Right lobe of liver (tissue), 6 donors: Measurements from ENCODE around the gene RFX8. TPM values are rescaled to one million over a fixed set of nuclear protein-coding genes. Genes with fewer than 3 reads are reported as not detected.

Experiments used
- ATAC-seq, 4 donors: fragments of 200-7000 bp; cut with Tn5 transposase; one replicate each; pipeline ENCODE4 v1.9.1; 2020; ENCODE audit warnings: mild to moderate bottlenecking in 4 of 4, moderate library complexity in 4 of 4
- DNase-seq, 3 donors: peaks; one replicate each; pipeline ENCODE4 v3.0.0-alpha.2; 2020
- H3K27ac ChIP-seq, 3 donors: fragments of 200-600 bp; one replicate each; pipeline ENCODE4 v1.8.0; 2022
- H3K27me3 ChIP-seq, 2 donors: fragments of 200-600 bp; one replicate each; pipeline ENCODE4 v1.8.0; 2022
- H3K36me3 ChIP-seq, 4 donors: fragments of 200-600 bp; sonication (generic) in 1 of 4; one replicate each; pipeline versions ENCODE4 v1.5.1 to v1.8.0; 2017 to 2022; ENCODE audit warnings: control low read depth in 1 of 4
- H3K4me1 ChIP-seq, 4 donors: fragments of 200-600 bp; sonication (generic) in 1 of 4; one replicate each; pipeline versions ENCODE4 v1.5.1 to v1.8.0; 2017 to 2022; ENCODE audit warnings: control low read depth in 1 of 4
- H3K4me3 ChIP-seq, 3 donors: fragments of 200-600 bp; one replicate each; pipeline ENCODE4 v1.8.0; 2022
- H3K9me3 ChIP-seq, 4 donors: fragments of 200-600 bp; sonication (generic) in 1 of 4; one replicate each; pipeline versions ENCODE4 v1.5.1 to v1.8.0; 2017 to 2022; ENCODE audit warnings: control low read depth in 1 of 4
- POLR2A ChIP-seq: fragments of 450-650 bp; IDR thresholded peaks from one replicate; pipeline ENCODE4 v1.6.1; 2017; ENCODE audit warnings: antibody characterized with exemption, mild to moderate bottlenecking
- WGBS: methylation state at CpG from one replicate; pipeline ENCODE4 v1.1.6; 2018; ENCODE audit warnings: low coverage, low lambda C conversion rate; ENCODE audit not compliant: insufficient coverage; ENCODE audit errors: missing lambda C conversion rate; 5-methylcytosine and 5-hydroxymethylcytosine counted together
- intact Hi-C, 2 donors: fragments of 100-400 bp; cut with DNase I; formaldehyde crosslinking; loops; one replicate each; pipeline versions ENCODE4 v1.11.2 to v1.14.1; 2022
- total RNA-seq, 6 experiments: library from RNA; depleted of rRNA in 2 of 6; stranded (reverse); fragments of >200 nt in 2 of 6; fragmentation: NEBNext Ultra II Directional in 3 of 6; extraction: Animal tissue kit (Norgen Biotek cat#: 25700) in 3 of 6; gene quantifications; one replicate each; pipeline versions ENCODE4 v1.1.0 to v1.2.4, GENCODE V29; 2016 to 2023
- TF ChIP-seq, protein P1 (sequence below), 4 donors: fragments of 200-600 bp in 3 of 4; fragments of 450-650 bp in 1 of 4; IDR thresholded peaks; one replicate each; pipeline versions ENCODE4 v1.5.1 to v1.8.0; 2016 to 2022; ENCODE audit warnings: antibody characterized with exemption in 4 of 4, mild to moderate bottlenecking in 2 of 4
- donor health status: DM: no; HTN: yes; CAD: no.
- donor health status: DM: no; HTN: no; CAD: no.
- donor health status: DM: no; HTN: no; CAD: no.
- donor health status: DM: no; HTN: yes; CAD: no.
- donor health status: DM: no; HTN: yes; CAD: no.

Gene RFX8
- total RNA-seq, 6 experiments from 2014 or later = not detected

DNA sequence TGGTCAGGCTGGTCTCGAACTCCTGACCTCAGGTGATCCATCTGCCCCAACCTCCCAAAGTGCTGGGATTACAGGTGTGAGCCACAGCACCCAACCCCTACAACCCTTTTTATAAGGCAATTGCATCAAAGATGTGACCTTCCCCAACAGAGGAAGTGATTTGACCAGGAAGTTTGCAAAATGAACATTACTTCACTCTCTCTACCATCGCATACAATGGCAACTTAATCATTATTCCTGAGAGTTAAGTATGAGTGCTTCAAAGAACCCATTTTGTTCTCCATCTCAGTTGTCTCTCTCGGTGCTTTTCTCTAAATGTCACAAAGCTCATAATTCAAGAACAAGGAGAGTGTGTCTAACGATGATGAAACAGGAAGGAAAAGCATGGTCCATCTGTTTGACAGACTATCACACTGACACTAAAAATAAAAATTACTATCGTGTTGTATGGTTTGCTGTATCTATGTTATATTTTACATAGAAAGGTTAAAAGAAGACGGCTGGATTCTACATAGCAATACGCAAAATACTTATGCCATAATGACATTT lies 69.5 kb downstream of the RFX8 start:
- WGBS = 50% methylated on average over 7 of the region's 7 CpGs
- ATAC-seq (no peak), DNase-seq (no peak)
- TF ChIP-seq, protein P1, sequence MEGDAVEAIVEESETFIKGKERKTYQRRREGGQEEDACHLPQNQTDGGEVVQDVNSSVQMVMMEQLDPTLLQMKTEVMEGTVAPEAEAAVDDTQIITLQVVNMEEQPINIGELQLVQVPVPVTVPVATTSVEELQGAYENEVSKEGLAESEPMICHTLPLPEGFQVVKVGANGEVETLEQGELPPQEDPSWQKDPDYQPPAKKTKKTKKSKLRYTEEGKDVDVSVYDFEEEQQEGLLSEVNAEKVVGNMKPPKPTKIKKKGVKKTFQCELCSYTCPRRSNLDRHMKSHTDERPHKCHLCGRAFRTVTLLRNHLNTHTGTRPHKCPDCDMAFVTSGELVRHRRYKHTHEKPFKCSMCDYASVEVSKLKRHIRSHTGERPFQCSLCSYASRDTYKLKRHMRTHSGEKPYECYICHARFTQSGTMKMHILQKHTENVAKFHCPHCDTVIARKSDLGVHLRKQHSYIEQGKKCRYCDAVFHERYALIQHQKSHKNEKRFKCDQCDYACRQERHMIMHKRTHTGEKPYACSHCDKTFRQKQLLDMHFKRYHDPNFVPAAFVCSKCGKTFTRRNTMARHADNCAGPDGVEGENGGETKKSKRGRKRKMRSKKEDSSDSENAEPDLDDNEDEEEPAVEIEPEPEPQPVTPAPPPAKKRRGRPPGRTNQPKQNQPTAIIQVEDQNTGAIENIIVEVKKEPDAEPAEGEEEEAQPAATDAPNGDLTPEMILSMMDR (IDR thresholded peaks at IDR 0.05) = no peak
- no peak for TF ChIP-seq POLR2A
- Histone ChIP-seq H3K27ac (no peak overlapping the region), H3K4me1 (no peaks in the 10 kb centered on the region), H3K36me3 (no peaks in the 10 kb centered on the region), H3K9me3 (no peaks in the 10 kb centered on the region), H3K4me3 (no peak overlapping the region), H3K27me3 (no peaks in the 10 kb centered on the region)
- intact Hi-C loops = no loop called here

DNA sequence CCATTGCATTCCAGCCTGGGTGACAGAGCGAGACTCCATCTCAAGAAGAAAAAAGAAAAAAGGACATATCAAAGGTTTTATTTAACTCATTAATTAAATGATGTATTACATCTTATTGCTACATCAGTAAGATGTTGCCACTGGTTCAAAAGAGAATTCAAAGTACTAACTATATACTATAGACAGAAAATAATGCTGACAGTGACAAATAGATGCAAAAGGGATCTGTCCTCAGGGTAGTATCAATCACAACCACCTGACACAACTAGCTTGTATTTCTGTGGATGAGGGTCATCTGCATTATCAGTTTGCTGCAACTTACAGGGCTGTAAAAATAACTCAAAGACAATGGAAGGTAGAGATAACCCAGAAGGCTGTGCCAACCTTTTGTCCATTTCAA lies 71.2 kb downstream of the RFX8 start:
- Histone ChIP-seq H3K4me1 (no peaks in the 10 kb centered on the region), H3K36me3 (no peaks in the 10 kb centered on the region), H3K4me3 (no peak overlapping the region), H3K27me3 (no peaks in the 10 kb centered on the region), H3K27ac (no peak overlapping the region), H3K9me3 (no peaks in the 10 kb centered on the region)
- WGBS = 80% methylated on average over 1 of the region's 1 CpG
- intact Hi-C loops = no loop called here
- ATAC-seq (no peak), DNase-seq (no peak)
- TF ChIP-seq POLR2A = no peak
- TF ChIP-seq, protein P1 (IDR thresholded peaks at IDR 0.05) = no peak

DNA sequence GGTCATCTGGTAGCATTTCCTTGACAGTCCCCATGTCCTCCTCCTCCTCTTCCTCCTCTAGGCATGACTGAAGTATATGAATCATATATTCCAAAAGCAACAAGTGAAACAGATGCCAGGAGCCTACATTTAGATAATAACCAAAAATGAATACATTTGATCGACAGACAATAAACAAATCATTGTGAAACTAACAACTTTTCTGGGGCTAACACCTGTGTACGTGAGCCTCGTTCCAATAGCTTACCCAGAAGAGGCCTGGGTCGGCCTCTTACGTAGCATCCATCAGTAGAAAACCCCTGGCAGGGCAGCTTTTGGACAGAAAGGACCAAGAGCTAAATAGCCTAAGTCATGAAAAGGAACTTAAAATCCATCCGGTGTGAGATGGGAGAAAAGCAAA lies 72.3 kb downstream of the RFX8 start:
- Histone ChIP-seq H3K4me1 (no peaks in the 10 kb centered on the region), H3K4me3 (no peak overlapping the region), H3K27ac (no peak overlapping the region), H3K9me3 (no peaks in the 10 kb centered on the region), H3K27me3 (no peaks in the 10 kb centered on the region), H3K36me3 (no peaks in the 10 kb centered on the region)
- intact Hi-C loops = no loop called here
- no peak for DNase-seq
- WGBS = 74% methylated on average over 5 of the region's 6 CpGs
- no peak for ATAC-seq
- TF ChIP-seq, protein P1 (IDR thresholded peaks at IDR 0.05) = no peak
- TF ChIP-seq POLR2A = no peak

DNA sequence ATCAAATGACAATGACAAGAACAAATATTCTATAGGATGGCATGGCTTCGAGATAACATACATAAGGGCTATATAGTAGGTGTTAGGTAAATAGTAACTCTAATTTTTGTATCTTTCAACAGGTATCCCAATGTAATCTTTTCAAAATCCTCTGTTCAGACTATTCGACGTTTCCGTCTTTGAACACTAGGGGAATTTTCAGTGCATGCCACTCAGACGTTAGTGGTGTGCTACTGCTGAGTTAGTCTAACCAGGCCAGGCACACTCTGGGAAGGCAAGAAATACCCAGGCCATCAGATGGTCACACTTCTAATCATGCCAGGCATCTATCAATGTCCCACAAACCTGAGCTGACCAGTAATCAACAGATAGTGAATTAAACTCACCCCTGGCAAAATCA lies 73.0 kb downstream of the RFX8 start:
- no peak overlapping the region for H3K4me3 ChIP-seq
- intact Hi-C loops = no loop called here
- no peak for ATAC-seq
- H3K4me1 ChIP-seq = no peaks in the 10 kb centered on the region
- WGBS = 64% methylated on average over 5 of the region's 5 CpGs
- no peak overlapping the region for H3K27ac ChIP-seq
- no peaks in the 10 kb centered on the region for H3K27me3 ChIP-seq
- DNase-seq = no peak
- H3K36me3 ChIP-seq = no peaks in the 10 kb centered on the region
- TF ChIP-seq POLR2A = no peak
- TF ChIP-seq, protein P1 (IDR thresholded peaks at IDR 0.05) = no peak
- no peaks in the 10 kb centered on the region for H3K9me3 ChIP-seq

DNA sequence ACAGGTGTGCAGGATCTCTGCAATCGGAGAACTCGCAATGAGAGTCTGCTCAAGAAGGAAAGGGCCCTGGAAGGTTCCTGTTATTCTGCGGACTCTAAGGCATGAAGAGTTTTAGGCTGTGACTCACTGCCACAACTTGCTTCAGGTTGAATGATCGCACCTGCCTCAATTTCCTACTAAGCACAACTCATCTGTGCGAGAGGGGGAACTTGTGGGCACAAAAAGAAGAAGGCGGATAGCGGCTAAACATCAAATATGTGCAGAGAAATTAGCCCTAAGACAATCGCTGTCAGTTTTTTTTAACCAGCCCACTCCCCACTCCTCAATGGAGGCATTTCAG lies 73.6 kb downstream of the RFX8 start:
- Histone ChIP-seq H3K27me3 (no peaks in the 10 kb centered on the region), H3K27ac (no peak overlapping the region), H3K9me3 (no peaks in the 10 kb centered on the region), H3K4me1 (no peaks in the 10 kb centered on the region), H3K4me3 (no peak overlapping the region), H3K36me3 (no peaks in the 10 kb centered on the region)
- ATAC-seq (no peak), DNase-seq (no peak)
- intact Hi-C loops = no loop called here
- WGBS = 65% methylated on average over 8 of the region's 8 CpGs
- TF ChIP-seq, protein P1 (IDR thresholded peaks at IDR 0.05) = no peak
- no peak for TF ChIP-seq POLR2A
